ENCODE data around the gene OR2AE1. TPM values are rescaled to one million over a fixed set of nuclear protein-coding genes. Genes with fewer than 3 reads are reported as not detected.

OR2AE1 gene
- total and polyA plus RNA-seq, 2 of the 13 experiments (the other 11 are each of a cell fraction or from before 2014, with no cell fraction given), result not detected

GRCh38 chr7:99828811-99829210, 48.0 kb downstream of the OR2AE1 start:
- H3K4me3 ChIP-seq (replicated peaks in 1 of 3; ENCODE audit: insufficient read depth in 1 of 3, low read depth in 2 of 3, low read length in 3 of 3), result peak overlapping the region; percentile 17 to 46 (median 46); a peak in 4 of 6 replicates

More at GRCh38 chr7:99828811-99829210, 48.0 kb downstream of the OR2AE1 start:
- intact Hi-C loops (cut with micrococcal nuclease; ENCODE audit: unreplicated experiment) (loop anchor here (5.0 kb wide), 1 partner anchor 87 kb away; no protein-coding TSS in a partner anchor), in situ Hi-C loops (cut with HindIII; ENCODE audit: extremely low pct_ligation_motif_present, low pct_unique_long_range_greater_than_20kb) (no loop called here)
- Histone ChIP-seq H3K79me2 (ENCODE audit: insufficient read depth, low read length) (no peaks in the 10 kb centered on the region), H3K36me3 (replicated peaks in 1 of 2; ENCODE audit: control insufficient read depth in 1 of 2, insufficient read depth in 2 of 2, low read length in 2 of 2) (no peaks in the 10 kb centered on the region), H2AFZ (ENCODE audit: low read length) (no peak overlapping the region), H3K4me1 (ENCODE audit: insufficient read depth, low read length) (peaks cover 97% of the 10 kb centered on the region), H3K27ac (ENCODE audit: extremely low read length, insufficient read depth, low read length) (peak overlapping the region; percentile 82), H3K27me3 (ENCODE audit: control insufficient read depth in 1 of 2, insufficient read depth in 2 of 2, low read length in 2 of 2) (no peaks in the 10 kb centered on the region), H3K9me3 (ENCODE audit: low read length) (no peaks in the 10 kb centered on the region), H3K9ac (ENCODE audit: insufficient read depth, low read depth, low read length) (peak overlapping the region; percentile 50), H4K20me1 (ENCODE audit: insufficient read depth, low read length) (no peaks in the 10 kb centered on the region), H3K4me2 (ENCODE audit: low read depth, low read length) (peak overlapping the region; percentile 76)
- ATAC-seq (peak; percentile 9; the same call in 1 of the 3 replicates), DNase-seq (ENCODE audit: low spot score) (peak; percentile 18), FAIRE-seq (no peak)
- BruUV-seq (replicated peaks), result no TSS peak
- TF ChIP-seq THYN1 (CRISPR knock-in tag; IDR thresholded peaks at IDR 0.05; ENCODE audit: borderline replicate concordance, low read depth) (no peak), MAFK (conservative IDR thresholded peaks at IDR 0.05 in 1 of 2, IDR thresholded peaks at IDR 0.05 in 1 of 2; ENCODE audit: low read length in 2 of 2) (peak; percentile 17 to 18; a peak in 2 of 4 replicates), ATF2 (CRISPR knock-in tag; IDR thresholded peaks at IDR 0.05) (no peak), GLI4 (CRISPR knock-in tag; IDR thresholded peaks at IDR 0.05; ENCODE audit: borderline replicate concordance) (no peak), AHDC1 (CRISPR knock-in tag; IDR thresholded peaks at IDR 0.05; ENCODE audit: borderline replicate concordance) (0 out of 2 replicates have a peak, but pooled peaks have one; percentile 6), HDAC1 (CRISPR knock-in tag; IDR thresholded peaks at IDR 0.05) (0 out of 2 replicates have a peak, but pooled peaks have one; percentile 9), ZNF816 (CRISPR knock-in tag; IDR thresholded peaks at IDR 0.05; ENCODE audit: borderline replicate concordance) (0 out of 2 replicates have a peak, but pooled peaks have one; percentile 34)
- CTCF ChIA-PET (ENCODE audit: low intra/inter-chr PET ratio, low total read pairs), result no interaction called here
- POLR2A ChIA-PET, result interaction anchor here (0.9 to 3.7 kb wide), 7 partner anchors 11 to 212 kb away, joined by 3 to 38 read pairs (median 9); partner anchors contain the start of genes TRIM4 and ZSCAN25
